H1 (cell line): ENCODE measurements around the gene RNF187. TPM values are rescaled to one million over a fixed set of nuclear protein-coding genes. Genes with fewer than 3 reads are reported as not detected.

Experiments
- HDAC6 ChIP-seq: IDR thresholded peaks from one replicate; pipeline ENCODE4 v1.7.1; 2012; ENCODE audit warnings: low read depth, mild to moderate bottlenecking, inconsistent platforms, low read length, moderate library complexity
- RNF2 ChIP-seq: fragments of 200-900, 300-1000 bp; sonication (generic); IDR thresholded peaks from 2 replicates; pipeline ENCODE4 v1.7.1; 2016; ENCODE audit warnings: borderline replicate concordance, low read depth, mild to moderate bottlenecking, antibody characterized with exemption, low read length; ENCODE audit not compliant: poor library complexity, severe bottlenecking; ENCODE audit errors: missing control alignments
- SUZ12 ChIP-seq: fragments of 200-600 bp; sonication (generic); IDR thresholded peaks from 2 replicates; pipeline ENCODE4 v1.6.1; 2012; ENCODE audit warnings: mild to moderate bottlenecking, inconsistent platforms, low read length, moderate library complexity, mixed read lengths
- polyA plus RNA-seq, 7 experiments: library from polyadenylated mRNA; depleted of rRNA in 3 of 7; stranded (reverse) in 5 of 7; unstranded in 2 of 7; fragments of >200 nt in 5 of 7; fragments of 200-250 nt in 2 of 7; gene quantifications; 1 replicate in 5 of 7; 2 replicates in 1 of 7; 4 replicates in 1 of 7; pipeline versions ENCODE4 v1.2.1 to v1.2.3, GENCODE V29; 2011 to 2013; ENCODE audit warnings: missing spikeins in 2 of 7, mixed read lengths in 2 of 7
- total RNA-seq: library from RNA; stranded (reverse); fragmentation: NEBNext Ultra II Directional; extraction: Animal tissue kit (Norgen Biotek cat#: 25700); gene quantifications from 2 replicates; pipeline ENCODE4 v1.2.1, GENCODE V29; 2021
- TF ChIP-seq, protein P1 (sequence below): IDR thresholded peaks from 2 replicates; pipeline ENCODE4 v1.6.1; 2012; ENCODE audit warnings: inconsistent platforms

RNF187 gene
- total and polyA plus RNA-seq, 2 of the 8 experiments (the other 6 are each of a cell fraction or from before 2014, with no cell fraction given): 47.0 to 113 TPM

DNA sequence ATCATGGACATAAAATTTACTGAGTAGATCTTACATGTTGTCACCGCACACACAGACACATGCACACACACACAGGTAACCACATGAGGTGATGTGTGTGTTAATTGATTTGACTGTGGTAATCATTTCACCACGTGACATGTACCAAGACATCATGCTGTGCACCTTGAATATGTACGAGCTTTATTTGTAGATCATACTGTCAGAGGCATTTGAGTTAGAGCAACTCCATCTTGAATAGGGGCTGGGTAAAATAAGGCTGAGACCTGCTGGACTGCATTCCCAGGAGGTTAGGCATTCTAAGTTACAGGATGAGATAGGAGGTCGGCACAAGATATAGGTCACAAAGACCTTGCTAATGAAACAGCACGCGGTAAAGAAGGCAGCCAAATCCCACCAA lies 38.8 kb upstream of the RNF187 start (continued):
- TF ChIP-seq, protein P1, sequence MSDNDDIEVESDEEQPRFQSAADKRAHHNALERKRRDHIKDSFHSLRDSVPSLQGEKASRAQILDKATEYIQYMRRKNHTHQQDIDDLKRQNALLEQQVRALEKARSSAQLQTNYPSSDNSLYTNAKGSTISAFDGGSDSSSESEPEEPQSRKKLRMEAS: no peak
- no peak for TF ChIP-seq HDAC6
- no peak for TF ChIP-seq SUZ12
- TF ChIP-seq RNF2: no peak
